NCI-H345 (cell line): Measurements from ENCODE around the gene ANGPTL5.
A peak's percentile ranks its signal among the peaks of the same experiment; 100 is the strongest.
"Not testable (repeated sequence)": the region's sequence is repeated elsewhere in the genome, so short reads cannot be mapped to it uniquely, and the experiment has no call there.

ENCODE experiments used
- DNase-seq: peaks from one replicate; lab custom pipeline; 2025; lab: John Stamatoyannopoulos, UW

Gene ANGPTL5

GRCh38 chr11:101916422-101916821 lies at the start of gene ANGPTL5:
Gene ANGPTL5 (minus strand): TSS chr11:101916522. CDS start chr11:101907909, 8,613 bp downstream.
- DNase-seq: peak; percentile 22

- not testable (repeated sequence) for DNase-seq
These were observed 47.9 kb upstream of the ANGPTL5 start for GRCh38 chr11:101964200-101964599.

- DNase-seq: no peak
These were observed 43.9 kb upstream of the ANGPTL5 start for GRCh38 chr11:101960231-101960630.

- DNase-seq: no peak
These were observed 39.4 kb upstream of the ANGPTL5 start for GRCh38 chr11:101955701-101956100.

- DNase-seq: no peak
These were observed 39.0 kb upstream of the ANGPTL5 start for GRCh38 chr11:101955278-101955677.

GRCh38 chr11:101949680-101950220 lies 33.4 kb upstream of the ANGPTL5 start:
- DNase-seq: no peak

GRCh38 chr11:101945448-101945847 lies 29.1 kb upstream of the ANGPTL5 start:
- no peak for DNase-seq

- DNase-seq: peak; percentile 2
These were observed 28.6 kb upstream of the ANGPTL5 start for GRCh38 chr11:101944923-101945322.

- DNase-seq: no peak
These were observed 24.7 kb upstream of the ANGPTL5 start for GRCh38 chr11:101940901-101941520.

GRCh38 chr11:101931692-101932091 lies 15.4 kb upstream of the ANGPTL5 start:
- DNase-seq: peak; percentile 86

GRCh38 chr11:101929294-101929915 lies 13.1 kb upstream of the ANGPTL5 start:
- no peak for DNase-seq

GRCh38 chr11:101923554-101923953 lies 7.2 kb upstream of the ANGPTL5 start:
- DNase-seq: no peak

GRCh38 chr11:101920992-101921391 lies 4.7 kb upstream of the ANGPTL5 start:
- no peak for DNase-seq

GRCh38 chr11:101917226-101917625 lies 904 bp upstream of the ANGPTL5 start:
- DNase-seq: no peak

- peak; percentile 31 for DNase-seq
These were observed 481 bp downstream of the ANGPTL5 start for GRCh38 chr11:101915791-101916291.

GRCh38 chr11:101914738-101915426 lies 1.4 kb downstream of the ANGPTL5 start, which contains the start of gene CEP126:
Gene CEP126 (plus strand): TSS chr11:101915010. CDS start chr11:101915285, 275 bp downstream.
- DNase-seq: peak; percentile 96

GRCh38 chr11:101914341-101914737 lies 2.0 kb downstream of the ANGPTL5 start:
- peak; percentile 34 for DNase-seq

- DNase-seq: no peak
These were observed 2.7 kb downstream of the ANGPTL5 start for GRCh38 chr11:101913656-101914055.

- DNase-seq: no peak
These were observed 3.5 kb downstream of the ANGPTL5 start for GRCh38 chr11:101912823-101913284.

- no peak for DNase-seq
These were observed 7.2 kb downstream of the ANGPTL5 start for GRCh38 chr11:101909087-101909486.

- no peak for DNase-seq
These were observed 8.5 kb downstream of the ANGPTL5 start for GRCh38 chr11:101907815-101908214.

GRCh38 chr11:101894505-101894904 lies 21.8 kb downstream of the ANGPTL5 start:
- DNase-seq: no peak
